H9 (cell line): ENCODE measurements around the gene CLCN3. TPM values are rescaled to one million over a fixed set of nuclear protein-coding genes. Genes with fewer than 3 reads are reported as not detected.

Experiments used
- DNase-seq: peaks from one replicate; pipeline ENCODE4 v3.0.0-alpha.2; 2017
- H2AFZ ChIP-seq: one replicate; pipeline ENCODE4 v1.6.1; 2013; ENCODE audit warnings: mild to moderate bottlenecking, low read length, control low read depth, moderate library complexity
- H2AK5ac ChIP-seq: 2 replicates; pipeline ENCODE4 v1.6.1; 2013; ENCODE audit warnings: low read length, control low read depth, mixed read lengths; ENCODE audit not compliant: insufficient read length
- H2BK120ac ChIP-seq: one replicate; pipeline ENCODE4 v1.6.1; 2013; ENCODE audit warnings: low read depth, mild to moderate bottlenecking, low read length, control low read depth, inconsistent platforms; ENCODE audit not compliant: poor library complexity, severe bottlenecking
- H2BK12ac ChIP-seq: 2 replicates; pipeline ENCODE4 v1.6.1; 2013; ENCODE audit warnings: low read length, control low read depth, mixed read lengths, low read depth; ENCODE audit not compliant: insufficient read length
- H2BK15ac ChIP-seq: 2 replicates; pipeline ENCODE4 v1.6.1; 2013; ENCODE audit warnings: low read depth, low read length, control low read depth
- H2BK20ac ChIP-seq: one replicate; pipeline ENCODE4 v1.6.1; 2013; ENCODE audit warnings: low read depth, mild to moderate bottlenecking, low read length, control low read depth, inconsistent platforms; ENCODE audit not compliant: poor library complexity, severe bottlenecking
- H2BK5ac ChIP-seq: 2 replicates; pipeline ENCODE4 v1.6.1; 2013; ENCODE audit warnings: low read length, control low read depth, mixed read lengths; ENCODE audit not compliant: insufficient read length
- H3K14ac ChIP-seq: 2 replicates; pipeline ENCODE4 v1.6.1; 2013; ENCODE audit warnings: low read length, control low read depth; ENCODE audit not compliant: insufficient read depth
- H3K18ac ChIP-seq: 2 replicates; pipeline ENCODE4 v1.6.1; 2013; ENCODE audit warnings: low read depth, mild to moderate bottlenecking, mixed read lengths, low read length, control low read depth; ENCODE audit not compliant: insufficient read length
- H3K23ac ChIP-seq: 2 replicates; pipeline ENCODE4 v1.6.1; 2013; ENCODE audit warnings: low read length, control low read depth, mixed read lengths, low read depth; ENCODE audit not compliant: insufficient read length
- H3K23me2 ChIP-seq: 2 replicates; pipeline ENCODE4 v1.6.1; 2013; ENCODE audit warnings: low read depth, mild to moderate bottlenecking, mixed read lengths, low read length, control low read depth; ENCODE audit not compliant: insufficient read length, poor library complexity, severe bottlenecking
- H3K27ac ChIP-seq: 2 replicates; pipeline ENCODE4 v1.5.1; 2013; ENCODE audit warnings: low read length, control low read depth, mixed read lengths, low read depth; ENCODE audit not compliant: insufficient read length
- H3K27me3 ChIP-seq: 2 replicates; pipeline ENCODE4 v1.6.1; 2013; ENCODE audit warnings: low read length, control low read depth, inconsistent platforms; ENCODE audit not compliant: insufficient read depth
- H3K4ac ChIP-seq: 2 replicates; pipeline ENCODE4 v1.6.1; 2013; ENCODE audit warnings: low read depth, mild to moderate bottlenecking, control low read depth, inconsistent platforms, low read length, moderate library complexity
- H3K4me1 ChIP-seq: 2 replicates; pipeline ENCODE4 v1.6.1; 2013; ENCODE audit warnings: low read length, control low read depth, inconsistent platforms; ENCODE audit not compliant: insufficient read depth
- H3K4me2 ChIP-seq: 2 replicates; pipeline ENCODE4 v1.6.1; 2013; ENCODE audit warnings: low read length, control low read depth, mixed read lengths; ENCODE audit not compliant: insufficient read length, insufficient read depth
- H3K56ac ChIP-seq: 2 replicates; pipeline ENCODE4 v1.6.1; 2013; ENCODE audit warnings: low read depth, mild to moderate bottlenecking, mixed read lengths, low read length, control low read depth; ENCODE audit not compliant: insufficient read length
- H3K79me1 ChIP-seq: 2 replicates; pipeline ENCODE4 v1.6.1; 2013; ENCODE audit warnings: low read depth, mild to moderate bottlenecking, moderate library complexity, low read length, control low read depth, inconsistent platforms; ENCODE audit not compliant: insufficient read depth, poor library complexity, severe bottlenecking
- H3K79me2 ChIP-seq: 2 replicates; pipeline ENCODE4 v1.6.1; 2013; ENCODE audit warnings: low read length, control low read depth, inconsistent platforms; ENCODE audit not compliant: insufficient read depth
- H3K9ac ChIP-seq: 2 replicates; pipeline ENCODE4 v1.6.1; 2013; ENCODE audit warnings: low read length, control low read depth, mixed read lengths; ENCODE audit not compliant: insufficient read length; ENCODE audit errors: extremely low read depth
- H3K9me3 ChIP-seq: one replicate; pipeline ENCODE4 v1.6.1; 2013; ENCODE audit warnings: low read depth, low read length, inconsistent platforms; ENCODE audit not compliant: control insufficient read depth
- H3T11ph ChIP-seq: one replicate; pipeline ENCODE4 v1.6.1; 2013; ENCODE audit warnings: mild to moderate bottlenecking, low read length, control low read depth, inconsistent platforms
- H4K20me1 ChIP-seq: one replicate; pipeline ENCODE4 v1.6.1; 2013; ENCODE audit not compliant: control insufficient read depth, insufficient read length, insufficient read depth
- H4K5ac ChIP-seq: 2 replicates; pipeline ENCODE4 v1.6.1; 2013; ENCODE audit warnings: low read depth, mild to moderate bottlenecking, mixed read lengths, low read length, control low read depth; ENCODE audit not compliant: insufficient read length
- H4K8ac ChIP-seq: replicated peaks from 2 replicates; pipeline ENCODE4 v1.6.1; 2013; ENCODE audit warnings: low read length, control low read depth, mixed read lengths, low read depth; ENCODE audit not compliant: insufficient read length
- H4K91ac ChIP-seq: 2 replicates; pipeline ENCODE4 v1.6.1; 2013; ENCODE audit warnings: low read depth, mild to moderate bottlenecking, moderate library complexity, mixed read lengths, low read length, control low read depth; ENCODE audit not compliant: insufficient read length
- H3K27ac Mint-ChIP-seq, 3 experiments: 2 replicates in 2 of 3; 3 replicates in 1 of 3; pipeline ENCODE4 v1.8.0; 2020 to 2021; ENCODE audit warnings: mixed read lengths in 3 of 3, mild to moderate bottlenecking in 1 of 3, moderate library complexity in 1 of 3
- H3K27me3 Mint-ChIP-seq: 2 replicates; pipeline ENCODE4 v1.8.0; 2021; ENCODE audit warnings: low read depth, mild to moderate bottlenecking, moderate library complexity, mixed read lengths
- H3K36me3 Mint-ChIP-seq, 3 experiments: 2 replicates in 2 of 3; 3 replicates in 1 of 3; pipeline ENCODE4 v1.8.0; 2020 to 2021; ENCODE audit warnings: low read depth in 3 of 3, mixed read lengths in 3 of 3; ENCODE audit not compliant: insufficient read depth in 1 of 3
- H3K4me1 Mint-ChIP-seq, 2 experiments: 2 replicates each; pipeline ENCODE4 v1.8.0; 2020; ENCODE audit warnings: mixed read lengths in 2 of 2
- H3K4me3 Mint-ChIP-seq, 2 experiments: 2 replicates in 1 of 2; 3 replicates in 1 of 2; pipeline ENCODE4 v1.8.0; 2020 to 2021; ENCODE audit warnings: mild to moderate bottlenecking in 2 of 2, mixed read lengths in 2 of 2, moderate library complexity in 1 of 2
- H3K9me3 Mint-ChIP-seq, 2 experiments: 2 replicates in 1 of 2; 3 replicates in 1 of 2; pipeline ENCODE4 v1.8.0; 2020; ENCODE audit warnings: mild to moderate bottlenecking in 2 of 2, mixed read lengths in 2 of 2, moderate library complexity in 1 of 2
- CTCF ChIP-seq: fragments of 200-600 bp; sonication (generic); conservative IDR thresholded peaks from 3 replicates; pipeline ENCODE4 v1.8.0; 2021; ENCODE audit warnings: antibody characterized with exemption, mild to moderate bottlenecking
- total RNA-seq: library from RNA; stranded (reverse); gene quantifications from 2 replicates; pipeline ENCODE4 v1.2.1, GENCODE V29; 2021

The CLCN3 gene
- total RNA-seq, 1 experiment from 2014 or later, result 25.7 TPM

GRCh38 chr4:169616846-169617245, 3.5 kb upstream of the CLCN3 start:
- Mint-ChIP-seq H3K27ac (no peak overlapping the region), H3K36me3 (no peaks in the 10 kb centered on the region), H3K4me1 (peaks cover 7 to 16% of the 10 kb centered on the region in 2 experiments), H3K27me3 (no peaks in the 10 kb centered on the region), H3K4me3 (no peak overlapping the region), H3K9me3 (no peaks in the 10 kb centered on the region; a peak in 2 of 5 replicates)
- Histone ChIP-seq H2BK20ac (no peak overlapping the region), H3K56ac (no peak overlapping the region), H4K20me1 (no peaks in the 10 kb centered on the region), H4K5ac (no peak overlapping the region), H2BK12ac (no peak overlapping the region), H3K9me3 (no peaks in the 10 kb centered on the region), H2AFZ (no peak overlapping the region), H3K27me3 (no peaks in the 10 kb centered on the region), H3K18ac (no peak overlapping the region), H3K79me2 (peaks cover 5% of the 10 kb centered on the region; the same call in 1 of the 2 replicates), H3K4me2 (no peak overlapping the region), H3K14ac (no peak overlapping the region), H3K9ac (no peak overlapping the region), H2BK120ac (no peak overlapping the region), H3T11ph (no peak overlapping the region), H3K4ac (no peak overlapping the region), H4K91ac (no peak overlapping the region), H2AK5ac (no peak overlapping the region), H3K23me2 (peaks cover 12% of the 10 kb centered on the region), H3K27ac (no peak overlapping the region), H2BK15ac (no peak overlapping the region), H4K8ac (no peak overlapping the region), H2BK5ac (no peak overlapping the region), H3K4me1 (0 out of 2 replicates have a peak, but pooled peaks cover 3% of the 10 kb centered on the region), H3K79me1 (no peaks in the 10 kb centered on the region), H3K23ac (no peak overlapping the region)
- no peak for TF ChIP-seq CTCF
- DNase-seq, result no peak
